Left ventricle myocardium inferior (tissue), 1 donor: Measurements from ENCODE around the gene SSH3. TPM values are rescaled to one million over a fixed set of nuclear protein-coding genes. Genes with fewer than 3 reads are reported as not detected.
"Not testable (repeated sequence)": the region's sequence is repeated elsewhere in the genome, so short reads cannot be mapped to it uniquely, and the experiment has no call there.

Source experiments
- DNase-seq: peaks from one replicate; pipeline ENCODE4 v3.0.0-alpha.2; 2020
- H3K27ac ChIP-seq: fragments of 200-600 bp; replicated peaks from 2 replicates; pipeline ENCODE4 v1.8.0; 2021
- H3K27me3 ChIP-seq: fragments of 200-600 bp; 2 replicates; pipeline ENCODE4 v1.8.0; 2021; ENCODE audit warnings: low read depth
- H3K36me3 ChIP-seq: fragments of 200-600 bp; 2 replicates; pipeline ENCODE4 v1.8.0; 2021
- H3K4me1 ChIP-seq: fragments of 200-600 bp; 2 replicates; pipeline ENCODE4 v1.8.0; 2021
- H3K4me3 ChIP-seq: fragments of 200-600 bp; 2 replicates; pipeline ENCODE4 v1.8.0; 2021; ENCODE audit warnings: mild to moderate bottlenecking, moderate library complexity
- H3K9me3 ChIP-seq: fragments of 200-600 bp; replicated peaks from 2 replicates; pipeline ENCODE4 v1.8.0; 2021
- intact Hi-C: fragments of 100-400 bp; cut with micrococcal nuclease; formaldehyde crosslinking; loops from one replicate; pipeline ENCODE4 v1.11.0; 2022
- total RNA-seq: library from RNA; stranded (reverse); fragmentation: NEBNext Ultra II Directional; extraction: Animal tissue kit (Norgen Biotek cat#: 25700); gene quantifications from one replicate; pipeline ENCODE4 v1.2.1, GENCODE V29; 2021
- TF ChIP-seq, protein P1 (sequence below): fragments of 200-600 bp; IDR thresholded peaks from 2 replicates; pipeline ENCODE4 v1.8.0; 2021; ENCODE audit warnings: antibody characterized with exemption, mild to moderate bottlenecking, borderline replicate concordance
- donor health status: DM: no; HTN: yes; CAD: no; lungs with severe emphysema.

SSH3 gene
- total RNA-seq, 1 donor from 2014 or later, result 14.9 TPM

DNA sequence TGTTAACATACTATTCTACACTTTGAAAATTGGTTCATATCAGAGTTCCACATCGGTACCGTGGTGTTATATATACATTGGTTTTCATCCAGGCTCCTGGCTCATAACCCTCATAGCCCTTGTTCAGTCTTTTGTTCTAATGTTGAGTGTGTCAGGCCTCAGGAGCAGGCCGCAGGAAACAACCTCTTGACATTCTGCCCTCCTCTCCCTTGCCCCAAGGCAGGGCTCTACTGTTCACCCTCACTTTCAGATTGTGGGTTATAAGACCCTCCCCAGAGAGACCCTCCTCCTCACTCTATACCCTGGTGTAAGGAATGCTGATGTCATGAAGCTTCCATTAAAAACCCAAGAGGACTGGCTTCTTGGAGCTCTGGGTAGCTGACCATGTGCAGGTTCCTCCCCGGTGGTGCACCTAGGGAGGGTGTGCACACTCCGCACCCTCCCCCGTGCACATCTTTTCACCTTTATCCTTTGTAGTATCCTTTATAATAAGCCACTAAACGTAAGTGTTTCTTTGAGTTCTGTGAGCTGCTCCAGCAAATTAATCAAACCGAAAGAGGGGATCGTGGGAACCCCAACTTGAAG is 12.1 kb downstream of the SSH3 start:
- intact Hi-C loops, result loop anchor here (5.0 kb wide), 1 partner anchor 53 kb away; no protein-coding TSS in a partner anchor
- TF ChIP-seq, protein P1, sequence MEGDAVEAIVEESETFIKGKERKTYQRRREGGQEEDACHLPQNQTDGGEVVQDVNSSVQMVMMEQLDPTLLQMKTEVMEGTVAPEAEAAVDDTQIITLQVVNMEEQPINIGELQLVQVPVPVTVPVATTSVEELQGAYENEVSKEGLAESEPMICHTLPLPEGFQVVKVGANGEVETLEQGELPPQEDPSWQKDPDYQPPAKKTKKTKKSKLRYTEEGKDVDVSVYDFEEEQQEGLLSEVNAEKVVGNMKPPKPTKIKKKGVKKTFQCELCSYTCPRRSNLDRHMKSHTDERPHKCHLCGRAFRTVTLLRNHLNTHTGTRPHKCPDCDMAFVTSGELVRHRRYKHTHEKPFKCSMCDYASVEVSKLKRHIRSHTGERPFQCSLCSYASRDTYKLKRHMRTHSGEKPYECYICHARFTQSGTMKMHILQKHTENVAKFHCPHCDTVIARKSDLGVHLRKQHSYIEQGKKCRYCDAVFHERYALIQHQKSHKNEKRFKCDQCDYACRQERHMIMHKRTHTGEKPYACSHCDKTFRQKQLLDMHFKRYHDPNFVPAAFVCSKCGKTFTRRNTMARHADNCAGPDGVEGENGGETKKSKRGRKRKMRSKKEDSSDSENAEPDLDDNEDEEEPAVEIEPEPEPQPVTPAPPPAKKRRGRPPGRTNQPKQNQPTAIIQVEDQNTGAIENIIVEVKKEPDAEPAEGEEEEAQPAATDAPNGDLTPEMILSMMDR, result no peak
- Histone ChIP-seq H3K4me3 (no peak overlapping the region), H3K27ac (no peak overlapping the region), H3K4me1 (peaks cover 30% of the 10 kb centered on the region), H3K9me3 (no peaks in the 10 kb centered on the region), H3K36me3 (no peaks in the 10 kb centered on the region), H3K27me3 (no peaks in the 10 kb centered on the region)
- DNase-seq, result no peak

DNA sequence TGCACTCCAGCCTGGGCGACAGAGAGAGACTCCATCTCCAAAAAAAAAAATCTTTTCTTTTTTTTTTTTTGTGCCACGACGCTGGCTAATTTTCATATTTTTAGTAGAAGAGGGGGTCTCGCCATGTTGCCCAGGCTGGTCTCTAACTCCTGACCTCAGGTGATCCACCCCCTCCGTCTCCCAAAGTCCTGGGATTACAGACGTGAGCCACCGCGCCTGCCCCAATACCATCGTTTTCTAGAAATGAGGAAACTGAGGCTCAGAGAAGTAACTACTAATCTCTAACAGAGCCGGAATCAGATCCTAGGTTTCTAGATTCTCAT is 13.5 kb downstream of the SSH3 start:
- TF ChIP-seq, protein P1, result no peak
- Histone ChIP-seq H3K27ac (peak overlapping the region; percentile 98), H3K9me3 (no peaks in the 10 kb centered on the region), H3K36me3 (no peaks in the 10 kb centered on the region), H3K4me3 (peak overlapping the region; percentile 83), H3K4me1 (peaks cover 30% of the 10 kb centered on the region), H3K27me3 (no peaks in the 10 kb centered on the region)
- intact Hi-C loops, result loop anchor here (5.0 kb wide), 1 partner anchor 55 kb away; no protein-coding TSS in a partner anchor
- no peak for DNase-seq

DNA sequence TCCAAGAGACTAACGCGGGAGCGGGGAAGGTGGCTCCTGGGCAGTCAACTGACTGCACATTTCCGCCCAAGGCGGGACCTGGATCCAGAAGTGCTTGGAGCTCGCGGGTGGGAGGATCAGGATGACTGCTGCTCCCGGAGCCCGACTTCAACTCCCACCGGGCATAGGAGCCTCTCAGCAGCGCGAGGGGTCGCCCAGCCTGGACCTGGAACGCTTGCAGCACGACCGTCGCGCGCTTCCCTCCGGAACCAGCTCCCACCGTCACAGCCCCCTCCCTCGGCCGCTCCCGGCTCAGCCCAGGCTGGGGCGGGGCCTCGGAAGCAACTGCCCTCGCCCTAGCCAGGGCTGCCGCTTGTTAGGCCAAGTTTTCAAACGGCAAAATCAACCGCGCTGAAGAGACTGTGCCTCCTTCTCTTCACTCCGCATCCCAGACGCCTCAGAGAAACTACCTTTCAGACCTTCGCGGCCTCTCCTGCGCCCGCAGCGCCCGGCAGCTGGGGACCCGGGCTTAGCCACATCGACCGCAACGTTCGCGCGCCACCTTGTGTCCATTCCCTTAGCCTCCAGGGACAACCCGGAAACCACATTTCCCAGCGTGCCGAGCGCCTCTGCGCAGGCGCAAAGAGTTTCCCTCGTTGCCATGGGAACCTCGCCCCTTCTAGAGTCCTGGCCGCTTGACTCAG is 14.0 kb downstream of the SSH3 start:
- no peaks in the 10 kb centered on the region for H3K9me3 ChIP-seq
- H3K4me1 ChIP-seq, result peaks cover 30% of the 10 kb centered on the region
- intact Hi-C loops, result loop anchor here (5.0 kb wide), 1 partner anchor 55 kb away; no protein-coding TSS in a partner anchor
- TF ChIP-seq, protein P1, result peak; percentile 97
- peak; percentile 95 for DNase-seq
- no peaks in the 10 kb centered on the region for H3K27me3 ChIP-seq
- H3K36me3 ChIP-seq, result no peaks in the 10 kb centered on the region
- H3K4me3 ChIP-seq, result peak overlapping the region; percentile 83
- H3K27ac ChIP-seq, result peak overlapping the region; percentile 98

DNA sequence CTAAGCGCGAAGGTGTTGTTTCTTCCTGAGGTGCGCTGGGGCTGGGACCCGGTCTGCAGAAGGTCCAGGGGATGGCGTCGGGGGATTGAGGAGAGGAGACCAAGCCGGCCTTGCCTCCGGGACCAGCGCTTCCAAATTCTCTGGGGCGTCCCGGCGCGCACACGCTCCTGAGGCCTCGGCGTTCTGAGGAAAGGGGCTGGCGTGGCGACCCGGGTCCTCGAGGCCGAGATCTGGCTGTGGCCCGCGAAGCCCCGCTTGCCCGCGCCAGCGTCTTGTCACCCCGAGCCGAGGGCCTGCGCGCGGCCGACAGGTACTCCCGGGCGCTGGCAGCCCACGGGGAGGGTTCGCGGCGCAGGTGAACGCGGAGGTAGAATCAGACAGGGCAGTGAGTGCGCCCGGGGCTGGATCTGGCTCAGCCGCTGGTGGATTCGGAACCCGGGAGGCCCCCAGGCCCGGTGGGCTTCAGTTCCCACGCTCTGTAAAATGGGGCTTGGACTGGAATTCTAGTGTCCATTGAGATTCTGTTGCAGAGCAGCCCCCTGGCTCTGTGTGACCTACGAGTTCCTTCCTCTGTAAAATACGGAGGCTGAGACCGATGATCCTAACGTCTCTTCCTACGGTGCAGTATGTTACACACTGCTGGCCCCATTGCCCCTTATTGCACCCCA is 14.7 kb downstream of the SSH3 start:
- H3K27ac ChIP-seq, result peak overlapping the region; percentile 98
- no peaks in the 10 kb centered on the region for H3K27me3 ChIP-seq
- intact Hi-C loops, result loop anchor here (5.0 kb wide), 1 partner anchor 56 kb away; no protein-coding TSS in a partner anchor
- H3K4me1 ChIP-seq, result peaks cover 30% of the 10 kb centered on the region
- H3K36me3 ChIP-seq, result no peaks in the 10 kb centered on the region
- DNase-seq, result no peak
- peak overlapping the region; percentile 83 for H3K4me3 ChIP-seq
- H3K9me3 ChIP-seq, result no peaks in the 10 kb centered on the region
- TF ChIP-seq, protein P1, result no peak

DNA sequence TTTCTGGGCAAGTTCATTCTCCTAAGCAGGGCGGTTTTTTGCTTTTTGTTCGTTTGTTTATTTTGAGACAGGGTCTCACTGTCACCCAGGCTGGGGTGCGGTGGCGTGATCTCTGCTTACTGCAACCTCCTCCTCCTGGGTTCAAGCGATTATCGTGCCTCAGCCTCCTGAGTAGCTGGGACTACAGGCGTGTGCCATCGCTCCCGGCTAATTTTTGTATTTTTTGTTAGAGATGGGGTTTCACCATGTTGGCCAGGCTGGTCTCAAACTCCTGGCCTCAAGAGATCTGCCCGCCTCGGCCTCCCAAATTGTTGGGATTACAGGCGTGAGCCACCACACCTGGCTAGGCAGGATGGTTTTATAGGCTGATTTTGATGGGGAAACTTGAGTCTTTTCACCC is 15.5 kb downstream of the SSH3 start:
- intact Hi-C loops, result loop anchor here (5.0 kb wide), 1 partner anchor 57 kb away; no protein-coding TSS in a partner anchor
- not testable (repeated sequence) for H3K27me3 ChIP-seq, H3K36me3 ChIP-seq, H3K27ac ChIP-seq, H3K9me3 ChIP-seq, DNase-seq
- peak overlapping the region; percentile 83 for H3K4me3 ChIP-seq
- H3K4me1 ChIP-seq, result peaks cover 30% of the 10 kb centered on the region
